HG02970 (cell line): ENCODE results near the gene CRADD.
"Not testable (repeated sequence)": the region's sequence is repeated elsewhere in the genome, so short reads cannot be mapped to it uniquely, and the experiment has no call there.

Experiments
- ATAC-seq: cut with Tn5 transposase; IDR thresholded peaks from one replicate; pipeline ENCODE4 v1.9.1; 2021; ENCODE audit warnings: mild to moderate bottlenecking, moderate library complexity, moderate number of reproducible peaks; ENCODE audit not compliant: unreplicated experiment, low FRiP score

CRADD gene

DNA sequence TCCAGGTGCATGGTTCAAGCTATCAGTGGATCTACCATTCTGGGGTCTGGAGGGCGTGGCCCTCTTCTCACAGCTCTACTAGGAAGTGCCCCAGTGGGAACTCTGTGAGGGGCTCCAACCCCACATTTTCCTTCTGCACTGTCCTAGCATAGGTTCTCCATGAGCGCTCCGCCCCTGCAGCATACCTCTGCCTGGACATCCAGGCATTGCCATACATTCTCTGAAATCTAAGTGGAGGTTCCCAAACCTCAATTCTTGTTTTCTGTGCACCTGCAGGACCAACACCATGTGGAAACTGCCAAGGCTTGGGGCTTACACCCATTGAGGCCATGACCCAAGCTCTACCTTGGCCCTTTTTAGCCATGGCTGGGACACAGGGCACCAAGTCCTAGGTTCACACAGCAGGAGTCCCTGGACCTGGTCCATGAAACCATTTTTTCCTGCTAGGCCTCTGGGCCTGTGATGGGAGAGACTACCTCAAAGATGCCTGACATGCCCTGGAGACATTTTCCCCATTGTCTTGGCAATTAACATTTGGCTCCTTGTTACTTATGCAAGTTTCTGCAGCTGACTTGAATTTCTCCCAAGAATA, 76.8 kb downstream of the CRADD start:
- no peak for ATAC-seq

DNA sequence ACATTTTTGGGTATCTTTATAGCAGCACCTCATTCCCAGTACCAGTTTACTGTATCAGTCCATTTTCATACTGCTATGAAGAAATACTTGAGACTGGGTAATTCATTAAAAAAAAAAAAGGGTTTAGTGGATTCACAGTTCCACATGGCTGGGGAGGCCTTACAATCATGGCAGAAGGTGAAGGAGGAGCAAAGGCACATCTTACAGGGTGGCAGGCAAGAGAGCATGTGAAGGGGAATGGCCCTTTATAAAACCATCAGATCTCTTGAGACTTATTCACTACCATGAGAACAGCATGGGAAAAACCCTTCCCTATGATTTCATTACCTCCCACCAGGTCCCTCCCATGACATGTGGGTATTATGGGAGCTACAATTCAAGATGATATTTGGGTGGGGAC, 77.7 kb downstream of the CRADD start:
- not testable (repeated sequence) for ATAC-seq

DNA sequence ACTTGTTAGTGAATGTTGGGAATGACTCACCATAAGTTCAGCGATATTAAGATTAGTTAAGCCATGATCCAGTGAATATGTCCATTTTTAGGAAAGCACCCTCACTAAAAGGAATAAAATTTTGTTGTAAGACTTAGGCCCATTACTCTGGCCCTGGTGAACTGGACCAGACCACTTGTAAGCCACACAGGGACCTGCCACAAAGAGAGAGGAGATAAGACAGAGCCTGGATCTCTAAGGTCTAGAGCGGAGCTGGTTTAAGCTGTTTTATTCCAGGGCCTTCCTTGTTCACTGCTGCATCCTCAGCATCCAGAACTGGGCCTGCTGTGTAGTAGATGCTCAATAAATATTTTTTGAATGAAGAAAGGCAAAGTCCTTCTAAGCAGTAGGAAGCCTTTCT, 79.1 kb downstream of the CRADD start:
- ATAC-seq, result no peak

DNA sequence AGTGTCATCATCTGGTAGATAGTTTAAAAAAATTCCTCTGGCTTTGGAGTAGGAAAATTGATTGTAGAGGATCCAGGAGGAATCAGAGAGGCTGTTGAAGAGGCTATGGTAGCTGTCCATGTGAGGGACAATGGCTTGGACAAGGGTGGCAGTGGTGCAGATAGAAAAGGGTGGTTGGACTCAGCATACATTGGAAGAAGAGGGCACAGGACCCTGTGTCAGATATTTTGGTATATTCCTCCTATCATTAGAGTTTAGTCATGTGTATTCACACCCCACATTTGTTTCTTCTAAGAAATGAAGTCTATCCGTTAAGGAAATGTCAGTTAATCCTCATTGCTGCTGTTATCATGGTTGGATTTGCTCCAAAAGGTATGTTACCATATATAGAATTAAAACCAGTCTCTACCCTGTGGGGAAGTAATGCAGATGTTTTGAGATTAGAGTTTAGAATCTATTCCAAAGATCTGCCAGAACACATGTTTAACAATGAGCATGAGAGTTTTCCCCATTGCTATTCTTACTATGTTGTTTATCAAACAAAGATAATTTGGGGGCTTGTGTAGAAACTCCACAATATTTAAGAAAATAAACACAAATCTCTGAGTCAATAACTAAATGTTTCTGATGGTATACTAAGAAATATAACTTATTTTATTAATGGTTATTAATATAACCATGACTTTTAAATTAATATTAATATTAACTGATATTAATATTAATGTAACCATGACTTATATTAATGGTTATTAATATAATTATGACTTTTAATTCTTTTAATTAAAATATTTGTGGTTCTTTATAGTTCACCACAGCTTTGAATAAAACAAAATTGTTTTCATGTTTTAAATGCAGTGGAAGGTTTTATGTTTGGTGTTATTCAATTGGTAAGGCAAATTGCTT, 80.9 kb downstream of the CRADD start:
- no peak for ATAC-seq

DNA sequence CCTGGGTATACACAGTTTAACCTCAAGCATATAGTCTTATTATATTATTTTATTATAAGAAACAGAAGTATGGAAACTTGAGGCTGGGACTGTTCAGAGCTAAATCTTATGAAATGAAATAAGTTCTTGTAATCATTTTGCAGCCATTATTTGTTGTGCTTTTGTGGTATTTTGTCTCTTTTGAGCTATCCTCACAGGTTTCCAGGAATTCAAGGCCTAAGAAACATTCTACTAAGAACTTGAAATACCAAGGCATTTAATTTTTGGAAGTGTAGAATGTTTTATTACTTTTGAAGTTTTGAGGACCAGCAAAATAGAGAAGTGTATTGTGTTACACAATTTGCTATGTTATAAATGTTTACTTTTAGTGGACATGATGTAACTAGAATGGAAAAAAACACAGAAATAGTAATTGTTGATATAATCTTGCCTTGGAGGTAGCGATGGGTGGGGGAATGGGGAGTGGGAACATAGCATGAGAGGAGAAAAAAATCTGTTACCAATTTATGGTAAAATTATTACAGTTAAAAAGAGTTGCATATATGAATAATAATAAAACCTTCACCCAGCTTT, 81.7 kb downstream of the CRADD start:
- no peak for ATAC-seq

DNA sequence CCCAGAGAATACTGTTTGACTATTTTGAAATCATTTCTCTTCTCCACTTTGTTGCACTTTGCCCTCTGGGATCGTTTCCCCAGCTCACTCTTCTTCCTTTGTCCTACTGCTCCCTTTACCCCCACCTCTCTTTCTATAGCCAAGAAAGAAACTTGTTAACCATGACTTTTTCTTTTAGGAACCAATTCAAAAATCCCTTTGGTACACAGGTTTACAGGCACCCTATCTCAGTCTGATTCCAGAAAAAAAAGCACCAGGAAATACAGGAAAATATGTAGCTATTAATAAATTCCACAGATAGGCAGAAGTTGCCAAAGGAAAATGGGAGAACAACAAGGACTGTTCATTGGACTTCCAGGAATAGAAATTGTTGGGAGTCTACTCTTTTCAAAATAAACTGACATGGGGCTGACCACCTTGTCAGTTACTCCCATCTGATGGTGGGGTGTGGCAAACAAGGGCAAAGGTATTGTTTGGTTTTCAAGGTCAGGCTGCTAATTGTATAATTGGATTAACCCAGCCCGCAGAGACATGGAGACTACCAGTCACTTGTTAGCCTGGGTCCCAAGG, 82.4 kb downstream of the CRADD start:
- no peak for ATAC-seq

DNA sequence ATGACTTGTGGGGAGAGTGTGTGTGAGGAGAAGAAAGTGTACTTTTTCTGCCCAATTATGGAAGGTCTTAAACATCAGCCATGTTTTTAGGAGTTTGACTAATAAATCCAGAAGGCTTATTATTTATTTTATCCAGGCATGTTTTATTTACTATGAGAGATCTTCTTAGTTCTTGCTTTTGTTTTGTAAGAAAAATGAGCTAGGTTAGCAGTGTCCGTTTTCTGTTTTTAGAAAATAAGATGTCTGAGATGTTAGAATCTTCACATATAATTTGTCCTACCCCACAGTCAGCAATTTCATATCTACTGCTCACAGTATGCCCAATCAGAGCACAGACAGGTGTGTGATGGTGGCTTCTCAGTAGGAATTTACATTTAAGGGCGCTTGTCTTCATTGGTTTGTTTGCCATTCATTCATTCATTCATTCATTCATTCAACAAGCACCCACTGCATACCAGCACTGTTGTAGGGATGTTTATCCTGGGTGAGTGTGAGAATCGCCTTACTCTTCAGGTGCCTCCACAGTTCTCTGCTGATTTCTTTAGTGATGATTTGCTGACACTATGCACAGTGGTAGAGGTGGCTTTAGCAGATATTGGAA, 83.2 kb downstream of the CRADD start:
- no peak for ATAC-seq

DNA sequence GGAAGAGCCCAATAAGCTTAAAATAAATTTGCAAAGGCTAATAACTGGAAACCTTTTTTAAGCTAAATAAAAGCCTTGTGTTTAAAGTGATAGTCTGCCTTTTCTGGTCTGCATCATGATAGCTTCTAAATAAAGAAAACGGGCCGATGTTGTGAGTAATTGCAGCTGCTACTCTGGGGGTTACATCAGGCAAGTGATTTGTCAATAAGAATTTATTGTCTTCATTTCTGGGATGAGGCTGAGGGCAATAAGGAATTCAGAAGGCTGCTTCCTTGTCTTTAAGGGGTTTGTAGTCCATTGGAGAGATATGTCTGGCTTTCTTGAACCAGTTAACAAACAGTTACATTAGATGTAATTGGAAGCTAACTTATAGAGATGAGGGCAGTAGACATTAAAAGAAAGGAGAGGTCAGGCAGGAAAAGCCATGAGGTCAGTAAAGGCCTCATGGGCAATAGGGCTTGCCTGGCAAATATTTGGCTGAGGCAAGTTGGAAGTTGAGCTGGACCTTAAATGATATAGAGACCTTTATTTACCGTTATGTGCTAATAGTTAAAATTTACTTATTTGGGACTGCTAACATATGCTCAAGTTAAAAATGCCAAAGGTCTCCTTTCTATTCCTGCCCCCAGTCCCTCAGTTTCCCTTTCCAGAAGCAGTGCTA, 85.0 kb downstream of the CRADD start:
- no peak for ATAC-seq

DNA sequence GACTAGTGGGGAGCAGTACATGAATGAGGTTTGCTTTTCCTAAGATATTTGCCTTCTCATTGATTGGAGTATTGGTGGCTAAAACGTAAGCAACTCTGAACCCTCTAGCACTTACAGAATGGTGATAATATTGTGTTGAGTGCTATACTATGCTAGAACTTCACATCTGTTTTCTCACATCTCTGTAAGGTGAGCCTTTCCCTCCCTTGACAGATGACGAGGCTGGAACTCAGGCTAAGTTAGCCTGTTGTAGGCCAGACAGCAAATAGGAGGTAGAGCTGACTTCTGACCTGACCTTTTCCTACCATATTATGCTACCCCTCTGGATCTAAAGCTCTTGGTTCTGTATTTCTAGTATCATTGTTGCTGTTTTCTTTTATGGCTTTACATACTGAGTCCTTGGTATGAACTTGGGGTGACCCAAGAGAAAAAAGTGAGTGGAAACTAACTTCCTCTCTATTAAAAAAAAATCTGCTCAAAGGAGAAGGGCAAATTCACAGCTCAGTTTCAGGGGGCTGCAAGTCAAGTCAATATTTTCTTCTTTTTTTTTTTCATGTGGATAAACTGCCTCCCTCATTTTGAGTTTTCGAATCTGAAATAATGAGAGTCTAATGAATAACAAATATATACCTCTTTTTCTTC, 85.9 kb downstream of the CRADD start:
- no peak for ATAC-seq

DNA sequence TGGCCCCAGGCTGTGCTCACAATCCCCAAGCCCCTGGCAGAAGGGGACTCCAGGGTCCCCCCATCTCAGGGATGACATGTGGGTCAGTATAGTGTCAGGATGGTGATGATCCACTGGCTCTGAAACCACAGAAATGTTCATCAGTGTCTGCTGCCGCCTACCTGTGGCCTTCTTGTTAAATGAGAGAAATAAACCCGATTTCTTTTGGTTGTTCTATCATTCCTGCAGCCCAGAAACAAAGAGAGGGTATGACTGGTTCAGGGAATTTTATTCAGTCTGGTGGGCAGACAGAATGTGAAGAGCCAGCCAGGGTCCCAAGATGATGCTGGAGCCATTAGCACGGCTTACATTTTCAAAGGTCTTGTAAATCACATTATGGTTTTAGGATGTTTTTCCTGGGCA, 86.6 kb downstream of the CRADD start:
- ATAC-seq, result no peak

DNA sequence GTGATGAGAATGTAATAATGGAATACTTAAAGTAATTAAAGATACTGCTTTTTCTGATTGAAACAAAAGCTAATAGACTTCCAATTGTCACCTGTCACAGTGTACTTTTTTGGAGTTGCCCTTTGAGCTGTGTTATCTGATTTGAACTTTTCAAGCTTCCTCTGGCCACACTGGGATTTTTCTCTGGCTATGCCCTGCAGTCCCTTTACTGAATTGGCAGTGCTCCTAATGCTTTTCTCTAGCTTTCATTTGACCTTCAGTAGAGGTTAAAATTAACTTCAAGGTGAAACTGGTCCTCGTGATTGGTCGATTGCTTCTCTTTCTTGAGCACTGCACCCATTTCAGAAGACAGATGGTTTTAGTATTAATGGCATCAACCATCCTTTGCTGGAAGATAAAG, 89.2 kb downstream of the CRADD start:
- ATAC-seq, result no peak

DNA sequence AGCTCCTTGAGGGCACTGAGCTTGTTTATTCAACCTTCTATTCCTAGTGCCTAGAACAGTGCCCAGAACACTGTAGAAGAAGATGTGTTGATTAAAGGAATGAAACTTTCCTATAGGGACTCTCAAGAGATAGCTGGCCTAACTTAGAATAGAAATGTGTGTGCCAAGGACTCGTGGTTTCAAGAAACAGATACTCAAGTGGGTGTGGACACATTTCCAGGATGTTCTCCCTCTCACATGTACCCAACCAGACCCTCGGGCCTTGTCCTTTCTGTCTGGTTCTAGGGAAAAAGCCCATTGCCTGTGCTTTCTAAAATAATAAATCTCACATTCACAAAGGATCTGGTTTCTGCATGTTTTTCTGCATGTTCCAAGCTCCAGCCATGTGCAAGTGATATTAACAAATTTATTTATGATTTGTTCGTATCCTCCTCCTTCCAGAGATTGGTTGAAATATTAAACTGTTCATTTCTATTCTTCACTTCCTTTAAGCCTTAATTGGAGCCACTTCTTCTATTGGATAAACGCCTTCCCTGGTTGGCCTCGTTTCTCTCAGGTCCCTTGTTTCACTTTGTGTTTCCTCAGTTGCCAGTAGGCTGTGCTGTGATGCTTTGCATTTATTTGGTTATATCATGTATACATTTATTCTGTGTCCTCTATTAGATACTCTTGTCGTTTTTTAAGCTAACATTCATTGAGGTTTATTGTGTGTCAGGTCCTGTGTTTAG, 89.8 kb downstream of the CRADD start:
- ATAC-seq, result no peak

DNA sequence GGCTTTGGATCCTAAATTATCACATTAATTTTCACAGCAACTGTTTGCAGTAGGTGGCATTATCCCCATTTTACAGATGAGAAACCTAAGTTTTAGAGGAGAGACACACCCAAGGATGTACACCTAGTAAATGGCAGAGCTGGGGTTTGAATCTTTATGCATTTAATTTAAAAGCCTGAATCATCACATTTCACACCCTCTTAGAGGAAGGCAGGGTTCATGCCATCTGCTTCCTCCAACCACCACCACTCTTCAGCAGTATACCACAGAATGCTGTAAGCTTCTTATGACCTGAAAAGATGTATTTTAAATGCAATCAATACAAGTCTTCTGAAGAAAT, 90.3 kb downstream of the CRADD start:
- no peak for ATAC-seq

DNA sequence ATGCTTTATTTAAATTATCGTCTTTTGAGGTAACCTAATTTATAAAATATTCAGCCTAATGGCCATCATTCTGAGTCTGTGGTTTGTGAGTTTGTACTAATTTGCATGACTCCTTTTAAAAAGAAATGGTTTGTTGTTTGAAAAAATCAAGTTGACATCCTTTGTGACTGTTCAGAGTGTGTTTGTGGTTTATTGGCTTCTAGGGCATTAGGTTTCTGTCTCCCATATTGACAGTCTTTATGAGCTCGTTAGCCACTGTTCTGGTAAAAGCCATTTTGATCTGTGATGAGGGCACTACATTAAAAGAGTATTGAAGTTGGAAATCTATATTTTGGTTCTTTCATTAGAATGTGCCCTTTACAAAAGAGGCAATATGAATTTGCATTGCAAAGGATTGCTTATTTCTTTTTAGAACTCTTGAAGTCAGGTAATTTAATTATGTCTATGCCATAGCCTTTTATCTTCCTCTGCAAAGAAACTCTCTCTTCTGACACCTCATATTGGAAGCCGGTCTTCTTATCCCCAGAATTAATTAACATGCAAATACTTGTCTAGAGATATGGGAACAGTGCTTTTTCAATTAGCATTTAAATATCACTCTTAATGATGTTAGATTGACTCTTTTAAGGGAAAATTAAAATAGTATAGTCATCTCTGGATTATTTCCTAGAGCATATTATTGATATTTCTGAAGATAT, 95.0 kb downstream of the CRADD start:
- no peak for ATAC-seq

DNA sequence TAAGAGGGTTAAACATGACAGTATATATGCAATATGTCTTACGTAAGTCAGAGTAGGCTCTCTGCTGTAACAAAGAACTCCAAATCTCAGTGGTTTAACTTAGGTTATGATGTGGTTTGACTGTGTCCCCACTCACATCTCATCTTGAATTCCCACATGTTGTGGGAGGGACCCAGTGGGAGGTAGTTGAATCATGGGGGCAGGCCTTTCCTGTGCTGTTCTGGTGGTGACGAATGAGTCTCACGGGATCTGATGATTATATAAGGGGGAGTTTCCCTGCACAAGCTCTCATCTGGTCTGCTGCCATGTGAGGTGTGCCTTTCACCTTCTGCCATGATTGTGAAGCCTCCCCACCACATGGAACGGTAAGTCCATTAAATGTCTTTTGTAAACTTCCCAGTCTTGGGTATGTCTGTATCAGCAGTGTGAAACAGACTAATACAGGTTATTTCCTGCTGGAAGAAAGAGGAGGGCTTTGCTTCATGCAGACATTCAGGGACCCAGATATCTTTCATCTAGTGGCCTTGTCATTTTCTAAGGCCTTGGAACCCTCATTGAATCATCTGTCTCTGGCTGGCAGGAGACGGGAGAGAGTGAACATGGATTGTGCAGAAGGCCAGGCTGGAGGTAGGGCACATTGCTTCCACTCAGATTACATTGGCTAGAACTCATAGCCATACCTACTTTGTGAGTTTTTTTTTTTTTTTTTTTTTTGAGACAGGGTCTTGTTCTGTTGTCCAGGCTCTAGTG, 96.1 kb downstream of the CRADD start:
- no peak for ATAC-seq

DNA sequence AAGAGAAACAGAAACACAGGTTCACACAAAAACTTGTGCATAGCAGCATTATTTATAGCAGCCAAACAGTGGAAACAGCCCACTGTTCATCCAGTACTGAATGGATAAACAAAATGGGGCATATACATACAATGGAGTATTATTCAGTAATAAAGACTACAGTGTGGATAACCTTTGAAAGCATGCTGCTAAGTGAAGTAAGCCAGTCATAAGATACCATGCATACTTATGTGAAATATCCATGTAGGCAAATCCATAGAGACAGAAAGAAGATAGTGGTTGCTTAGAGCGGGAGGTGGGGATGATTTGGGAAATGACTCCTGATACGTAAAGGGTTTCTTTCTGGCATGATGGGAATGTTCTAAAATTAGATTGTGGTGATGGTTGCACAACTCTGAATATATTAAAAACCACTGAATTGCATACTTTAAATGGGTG, 99.4 kb downstream of the CRADD start:
- no peak for ATAC-seq

DNA sequence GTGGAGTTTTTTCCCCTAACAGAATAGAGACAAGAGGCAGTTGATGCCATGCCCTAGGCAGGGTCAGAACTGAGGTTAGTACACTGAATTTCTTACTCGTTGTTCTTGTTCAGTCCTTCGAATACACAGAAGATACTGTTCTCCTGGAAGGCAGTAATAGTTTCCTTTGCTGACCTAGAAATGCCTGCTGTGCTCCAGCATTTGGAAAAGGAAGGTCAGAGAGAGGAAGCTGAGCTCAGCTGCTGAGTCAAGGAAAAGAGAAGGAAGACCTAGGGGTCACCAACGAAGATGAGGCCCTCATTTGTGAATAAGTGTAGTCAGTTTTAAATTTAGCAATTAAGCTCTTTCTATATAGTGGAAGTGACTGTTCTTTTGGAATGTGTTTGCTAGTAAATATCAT, 100.1 kb downstream of the CRADD start:
- ATAC-seq, result no peak

DNA sequence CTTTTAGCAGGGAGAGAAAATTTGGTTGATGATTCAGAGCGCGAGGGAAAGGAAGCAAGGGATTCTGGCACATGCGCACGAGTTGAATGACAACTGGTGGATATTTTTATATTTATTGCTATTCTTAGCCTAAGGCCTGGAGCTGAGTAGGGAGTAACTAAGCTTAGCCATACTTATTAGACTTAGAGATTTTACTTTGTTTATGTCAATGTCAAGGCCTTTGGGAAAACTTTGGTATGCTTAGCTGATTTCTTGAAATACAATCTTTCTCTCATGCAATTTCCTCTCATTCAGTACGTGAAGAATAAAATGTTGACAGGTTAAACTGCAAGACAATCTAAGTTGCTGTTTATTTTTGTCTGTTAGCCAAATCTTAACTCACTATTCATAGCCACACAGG, 101.1 kb downstream of the CRADD start:
- no peak for ATAC-seq
